AG04449 (cell line): ENCODE data around the gene TENM3.

Source experiments
- CTCF ChIA-PET: fragments of 350-600 bp; formaldehyde crosslinking; extraction: SDS; loops from one replicate; lab custom pipeline; 2021; ENCODE audit warnings: antibody characterized with exemption; lab: Yijun Ruan, JAX
- POLR2A ChIA-PET: fragments of 400-600, 350-600 bp; formaldehyde crosslinking; extraction: SDS; loops from one replicate; lab custom pipeline; 2020; ENCODE audit warnings: antibody characterized with exemption, inconsistent platforms; lab: Yijun Ruan, JAX
- DNase-seq: peaks from one replicate; pipeline ENCODE4 v3.0.0-alpha.2; 2010; ENCODE audit warnings: low read depth, low spot score
- H3K4me3 ChIP-seq: 2 replicates; pipeline ENCODE4 v1.5.1; 2011; ENCODE audit warnings: low read depth, mild to moderate bottlenecking, control low read depth, low read length
- CTCF ChIP-seq: IDR thresholded peaks from one replicate; pipeline ENCODE4 v1.5.1; 2011; ENCODE audit warnings: mild to moderate bottlenecking, moderate library complexity, low read length, control low read depth, inconsistent platforms; ENCODE audit not compliant: insufficient read depth; ENCODE audit errors: missing control alignments

TENM3 gene

DNA sequence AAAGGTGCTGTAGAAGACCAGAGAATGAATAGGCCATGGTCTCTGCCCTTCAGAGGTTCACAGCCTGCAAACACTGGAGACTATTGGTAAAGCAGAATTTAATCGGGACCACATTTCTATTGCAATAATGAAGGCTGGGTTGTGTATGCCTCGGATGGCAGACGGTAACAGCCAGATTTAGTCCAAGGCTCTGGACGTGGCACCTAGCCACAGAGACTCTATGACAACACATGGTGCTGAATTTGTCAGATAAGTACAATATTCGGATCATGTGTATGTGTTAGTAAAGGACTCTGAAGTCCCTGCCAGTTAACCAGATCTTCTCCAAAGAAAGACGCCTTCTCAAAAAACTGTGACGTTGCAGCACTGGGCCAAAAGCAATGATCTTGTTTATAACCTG is 545.0 kb downstream of the TENM3 start:
- POLR2A ChIA-PET: no interaction called here
- CTCF ChIA-PET: no interaction called here
- H3K4me3 ChIP-seq: no peak overlapping the region
- TF ChIP-seq CTCF: no peak
- DNase-seq: no peak

DNA sequence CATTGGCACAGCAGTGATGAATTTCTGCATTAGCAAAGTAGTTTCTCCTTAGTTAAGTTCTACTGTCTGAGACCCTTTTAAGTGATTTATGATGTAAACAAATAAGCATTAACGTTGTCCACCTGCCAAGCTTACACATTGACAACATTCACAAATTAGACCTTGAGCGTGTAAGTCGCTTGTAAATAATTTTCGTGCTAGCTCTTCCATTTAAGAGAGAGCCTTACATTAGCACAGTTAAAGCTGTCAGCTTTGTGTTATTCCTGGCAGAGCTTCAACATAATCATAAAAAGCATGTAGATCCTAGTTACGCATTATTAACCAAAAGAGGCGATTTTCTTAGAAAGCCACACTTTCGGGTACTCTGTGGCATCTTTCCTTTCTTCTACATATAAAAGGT is 546.3 kb downstream of the TENM3 start:
- no peak for DNase-seq
- ChIA-PET POLR2A (interaction anchor here (0.6 kb wide), 1 partner anchor 256 kb away, joined by 3 read pairs; no protein-coding TSS in a partner anchor), CTCF (no interaction called here)
- H3K4me3 ChIP-seq: no peak overlapping the region
- TF ChIP-seq CTCF: no peak

- no peak overlapping the region for H3K4me3 ChIP-seq
- POLR2A ChIA-PET: no interaction called here
- CTCF ChIA-PET: interaction anchor here (2.5 kb wide), 1 partner anchor 9 kb away, joined by 13 read pairs; no protein-coding TSS in a partner anchor
- TF ChIP-seq CTCF: no peak
- no peak for DNase-seq
These were observed 552.4 kb downstream of the TENM3 start for GRCh38 chr4:182795446-182796238.

DNA sequence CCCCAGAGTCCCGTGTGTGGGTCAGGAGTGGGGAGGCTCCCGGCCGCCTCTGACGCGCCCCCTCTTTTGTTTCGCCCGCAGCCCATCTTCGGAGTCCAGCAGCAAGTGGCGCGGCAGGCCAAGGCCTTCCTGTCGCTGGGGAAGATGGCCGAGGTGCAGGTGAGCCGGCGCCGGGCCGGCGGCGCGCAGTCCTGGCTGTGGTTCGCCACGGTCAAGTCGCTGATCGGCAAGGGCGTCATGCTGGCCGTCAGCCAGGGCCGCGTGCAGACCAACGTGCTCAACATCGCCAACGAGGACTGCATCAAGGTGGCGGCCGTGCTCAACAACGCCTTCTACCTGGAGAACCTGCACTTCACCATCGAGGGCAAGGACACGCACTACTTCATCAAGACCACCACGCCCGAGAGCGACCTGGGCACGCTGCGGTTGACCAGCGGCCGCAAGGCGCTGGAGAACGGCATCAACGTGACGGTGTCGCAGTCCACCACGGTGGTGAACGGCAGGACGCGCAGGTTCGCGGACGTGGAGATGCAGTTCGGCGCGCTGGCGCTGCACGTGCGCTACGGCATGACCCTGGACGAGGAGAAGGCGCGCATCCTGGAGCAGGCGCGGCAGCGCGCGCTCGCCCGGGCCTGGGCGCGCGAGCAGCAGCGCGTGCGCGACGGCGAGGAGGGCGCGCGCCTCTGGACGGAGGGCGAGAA is 556.5 kb downstream of the TENM3 start:
- H3K4me3 ChIP-seq: no peak overlapping the region
- no peak for TF ChIP-seq CTCF
- ChIA-PET POLR2A (no interaction called here), CTCF (no interaction called here)
- DNase-seq: no peak

DNA sequence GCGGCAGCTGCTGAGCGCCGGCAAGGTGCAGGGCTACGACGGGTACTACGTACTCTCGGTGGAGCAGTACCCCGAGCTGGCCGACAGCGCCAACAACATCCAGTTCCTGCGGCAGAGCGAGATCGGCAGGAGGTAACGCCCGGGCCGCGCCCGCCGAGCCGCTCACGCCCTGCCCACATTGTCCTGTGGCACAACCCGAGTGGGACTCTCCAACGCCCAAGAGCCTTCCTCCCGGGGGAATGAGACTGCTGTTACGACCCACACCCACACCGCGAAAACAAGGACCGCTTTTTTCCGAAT is 557.0 kb downstream of the TENM3 start:
- H3K4me3 ChIP-seq: no peak overlapping the region
- POLR2A ChIA-PET: no interaction called here
- CTCF ChIA-PET: interaction anchor here (2.3 kb wide), 1 partner anchor 1657 kb away, joined by 6 read pairs; no protein-coding TSS in a partner anchor
- no peak for TF ChIP-seq CTCF
- DNase-seq: no peak

- ChIA-PET POLR2A (no interaction called here), CTCF (interaction anchor here (2.3 kb wide), 1 partner anchor 1659 kb away, joined by 6 read pairs; no protein-coding TSS in a partner anchor)
- TF ChIP-seq CTCF: no peak
- DNase-seq: no peak
- no peak overlapping the region for H3K4me3 ChIP-seq
These were observed 558.4 kb downstream of the TENM3 start for GRCh38 chr4:182801636-182802035.
